GM12892 (cell line): ENCODE measurements around the gene TMEM266.

Source experiments
- POLR2A ChIP-seq: IDR thresholded peaks from 2 replicates; pipeline ENCODE4 v1.6.1; 2011; ENCODE audit warnings: low read depth, low read length, control low read depth
- POLR2AphosphoS5 ChIP-seq: IDR thresholded peaks from 2 replicates; pipeline ENCODE4 v1.6.1; 2011; ENCODE audit warnings: low read depth, low read length, control low read depth
- TAF1 ChIP-seq: IDR thresholded peaks from 2 replicates; pipeline ENCODE4 v1.6.1; 2011; ENCODE audit warnings: low read depth, mild to moderate bottlenecking, control low read depth, low read length, borderline replicate concordance

DNA sequence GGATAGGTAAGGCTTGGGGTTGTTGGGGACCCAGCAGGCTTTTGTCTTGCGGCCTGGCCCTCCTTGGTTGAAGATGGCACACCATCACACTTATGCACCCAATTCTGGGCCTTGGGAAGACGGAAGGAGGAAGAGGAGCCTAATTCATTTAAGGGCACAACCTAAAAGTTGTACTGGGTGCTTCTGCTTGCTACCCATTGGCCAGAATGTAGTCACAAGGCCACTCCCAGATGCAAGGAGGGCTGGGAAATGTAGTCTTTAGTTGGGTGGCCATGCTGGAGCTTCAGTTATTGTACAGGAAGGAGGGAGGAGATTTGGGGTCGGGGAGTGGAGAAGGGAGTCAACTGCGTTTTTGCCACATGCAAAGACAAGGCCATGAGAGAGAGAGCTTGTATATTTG, 109.2 kb downstream of the TMEM266 start:
- TF ChIP-seq POLR2AphosphoS5 (no peak), TAF1 (no peak), POLR2A (no peak)
